Hippocampal formation (tissue), 2 donors: Measurements from ENCODE around the gene ANKRD55.
"Not testable (repeated sequence)": the region's sequence is repeated elsewhere in the genome, so short reads cannot be mapped to it uniquely, and the experiment has no call there.

Source experiments
- DNase-seq, 2 donors: peaks; one replicate each; lab custom pipeline; 2025; lab: John Stamatoyannopoulos, UW

Gene ANKRD55

DNA sequence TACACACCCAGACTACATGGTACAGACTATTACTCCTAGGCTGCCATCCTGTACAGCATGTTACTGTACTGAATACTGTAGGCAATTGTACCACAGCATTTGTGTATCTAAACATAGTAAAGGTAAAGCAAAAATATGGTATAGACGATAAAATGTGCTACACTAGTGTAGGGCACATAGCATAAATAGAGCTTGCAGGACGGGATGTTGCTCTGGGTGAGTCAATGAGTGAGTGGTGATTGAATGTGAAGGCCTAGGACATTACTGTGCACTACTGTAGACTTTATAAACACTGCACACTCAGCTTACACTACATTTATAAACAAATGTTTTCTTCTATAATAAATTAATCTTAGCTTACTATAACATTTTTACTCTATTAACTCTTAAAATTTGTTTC, 25.6 kb downstream of the ANKRD55 start:
- DNase-seq = no peak

DNA sequence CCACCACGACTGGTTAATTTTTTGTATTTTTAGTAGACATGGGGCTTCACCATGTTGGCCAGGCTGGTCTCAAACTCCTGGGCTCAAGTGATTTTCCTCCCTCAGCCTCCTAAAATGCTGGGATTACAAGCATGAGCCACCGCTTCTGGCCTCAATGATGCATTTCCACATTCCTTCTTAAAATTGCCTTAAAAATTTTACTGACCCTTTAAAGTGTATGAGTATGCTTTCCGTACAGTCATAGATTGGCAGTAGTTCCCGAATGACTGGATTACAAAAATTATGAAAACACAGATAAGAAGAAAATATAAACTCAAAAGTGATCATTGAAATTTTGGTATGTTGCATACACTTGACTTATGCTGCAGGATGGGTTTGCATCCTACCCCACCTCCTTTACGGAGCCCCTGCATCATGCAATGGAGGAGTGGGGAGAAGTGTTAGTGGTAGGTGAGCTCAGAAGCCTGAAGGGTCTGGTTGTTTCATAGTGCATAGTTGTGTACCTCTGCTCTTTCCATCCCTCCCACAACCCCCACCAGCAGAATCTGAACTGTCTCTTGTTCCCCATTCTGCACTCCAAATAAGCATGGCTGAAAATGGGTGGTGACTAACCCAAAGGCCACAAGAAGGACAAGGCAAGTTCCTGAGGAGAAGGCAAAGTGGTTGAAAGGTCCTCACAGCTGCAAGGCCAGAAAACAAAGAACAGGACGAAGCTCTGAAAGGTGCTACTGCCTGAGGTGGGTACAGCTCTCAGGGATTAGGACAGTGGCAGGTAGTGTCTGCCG, 26.8 kb downstream of the ANKRD55 start:
- DNase-seq = no peak

DNA sequence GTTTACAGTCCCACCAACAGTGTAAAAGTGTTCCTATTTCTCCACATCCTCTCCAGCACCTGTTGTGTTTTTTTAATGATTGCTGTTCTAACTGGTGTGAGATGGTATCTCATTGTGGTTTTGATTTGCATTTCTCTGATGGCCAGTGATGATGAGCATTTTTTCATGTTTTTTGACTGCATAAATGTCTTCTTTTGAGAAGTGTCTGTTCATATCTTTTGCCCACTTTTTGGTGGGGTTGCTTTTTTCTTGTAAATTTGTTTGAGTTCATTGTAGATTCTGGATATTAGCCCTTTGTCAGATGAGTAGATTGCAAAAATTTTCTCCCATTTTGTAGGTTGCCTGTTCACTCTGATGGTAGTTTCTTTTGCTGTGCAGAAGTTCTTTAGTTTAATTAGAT, 29.2 kb downstream of the ANKRD55 start:
- DNase-seq = not testable (repeated sequence)

DNA sequence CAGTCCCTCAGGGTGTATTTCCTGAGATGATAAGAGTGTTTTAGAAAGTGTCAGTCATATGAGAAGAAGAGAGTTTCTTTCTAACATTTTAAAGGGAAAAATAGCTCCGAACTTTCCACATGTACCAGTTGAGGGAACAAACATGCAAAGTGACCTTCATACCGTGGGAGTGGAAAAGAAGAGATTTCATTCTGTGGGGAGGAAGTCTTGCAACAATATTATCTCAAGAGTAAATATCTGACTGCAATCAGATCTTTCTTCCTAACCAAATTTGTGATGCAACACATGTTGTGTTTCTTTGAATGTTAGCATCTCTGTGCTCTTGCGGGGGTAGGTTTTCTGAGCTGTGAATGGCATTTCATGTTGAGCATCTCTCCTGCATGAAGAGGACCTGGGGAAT, 30.6 kb downstream of the ANKRD55 start:
- no peak for DNase-seq

DNA sequence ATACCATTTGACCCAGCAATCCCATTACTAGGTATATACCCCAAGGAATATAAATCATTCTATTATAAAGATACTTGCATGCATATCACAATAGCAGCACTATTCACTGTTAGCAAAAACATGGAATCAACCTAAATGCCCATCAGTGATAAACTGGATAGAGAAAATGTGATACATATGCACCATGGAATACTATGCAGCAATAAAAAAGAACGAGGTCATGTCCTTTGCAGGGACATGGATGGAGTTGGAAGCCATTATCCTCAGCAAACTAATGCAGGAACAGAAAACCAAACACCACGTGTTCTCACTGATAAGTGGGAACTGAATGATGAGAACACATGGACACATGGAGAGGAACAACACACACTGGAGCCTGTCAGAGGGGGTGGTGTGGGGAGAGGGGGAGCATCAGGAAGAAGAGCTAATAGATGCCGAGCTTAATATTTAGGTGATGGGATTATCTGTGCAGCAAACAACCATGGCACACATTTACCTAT, 31.3 kb downstream of the ANKRD55 start:
- DNase-seq = not testable (repeated sequence)

DNA sequence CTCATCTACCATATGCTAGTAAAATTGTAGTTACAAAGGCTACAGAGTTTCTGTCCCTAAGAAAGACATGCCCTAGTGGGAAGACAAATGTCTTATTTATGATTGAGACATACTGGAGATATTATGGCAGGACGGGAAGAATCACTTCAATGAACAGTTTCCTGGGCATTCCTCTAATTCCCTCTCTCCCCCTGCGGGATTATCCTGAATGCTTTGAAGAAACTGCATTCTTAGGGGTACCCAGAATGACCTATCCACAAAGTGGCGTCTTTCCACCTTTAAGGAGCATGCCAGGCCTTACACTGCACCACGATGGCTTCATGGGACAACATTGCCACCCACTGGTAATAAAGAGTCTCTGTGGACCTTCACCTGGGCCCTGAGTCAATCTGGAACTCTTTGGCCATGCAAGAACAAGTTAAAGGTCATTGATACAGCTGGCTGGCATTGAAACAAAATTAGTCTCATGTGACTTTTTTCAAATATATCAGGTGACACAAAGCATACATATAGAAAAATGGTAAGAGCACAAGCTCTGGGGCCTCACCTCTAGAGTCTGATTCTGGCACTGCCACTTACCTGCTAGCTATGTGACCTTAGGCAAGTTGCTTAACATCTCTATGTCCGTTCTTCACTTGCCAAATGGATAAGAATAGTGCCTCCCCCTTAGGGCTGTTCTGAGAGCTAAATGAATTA, 32.0 kb downstream of the ANKRD55 start:
- DNase-seq = peak; percentile 36 to 60

DNA sequence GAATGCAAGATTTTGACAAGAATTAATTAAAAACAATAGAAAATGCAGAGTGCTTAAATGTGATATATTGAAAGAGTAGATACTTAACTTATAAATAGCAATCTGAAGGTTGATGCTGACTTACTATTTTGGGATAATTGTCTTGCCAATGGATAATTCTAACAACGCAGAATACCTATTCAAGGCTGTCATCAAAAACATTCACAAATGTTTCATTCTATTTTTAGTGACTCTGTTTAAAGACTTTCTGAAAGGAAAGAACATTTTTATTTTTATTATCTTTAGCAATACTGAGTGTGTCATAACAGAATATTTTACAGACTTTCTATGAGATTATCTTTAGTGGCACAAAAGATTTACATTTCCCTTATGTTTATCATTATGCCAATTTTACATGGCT, 38.1 kb downstream of the ANKRD55 start:
- DNase-seq = no peak

DNA sequence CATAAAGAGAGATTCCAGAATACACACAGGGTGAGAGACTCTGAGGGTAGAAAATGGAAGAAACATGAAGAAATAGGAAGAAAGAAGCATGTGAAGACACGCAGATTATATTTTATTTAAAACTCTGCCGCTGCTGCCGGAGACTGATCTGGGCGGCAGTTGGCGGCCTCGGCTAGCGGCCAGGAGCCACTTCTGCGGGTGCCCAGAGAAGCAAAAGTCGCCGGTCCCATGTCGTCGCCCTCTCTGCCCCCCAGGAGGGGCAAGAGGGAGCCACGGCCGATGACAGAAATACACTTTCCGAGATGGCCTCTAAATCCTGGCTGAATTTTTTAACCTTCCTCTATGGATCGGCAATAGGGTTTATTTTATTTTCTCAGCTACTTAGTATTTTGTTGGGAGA, 40.9 kb downstream of the ANKRD55 start:
- no peak for DNase-seq

DNA sequence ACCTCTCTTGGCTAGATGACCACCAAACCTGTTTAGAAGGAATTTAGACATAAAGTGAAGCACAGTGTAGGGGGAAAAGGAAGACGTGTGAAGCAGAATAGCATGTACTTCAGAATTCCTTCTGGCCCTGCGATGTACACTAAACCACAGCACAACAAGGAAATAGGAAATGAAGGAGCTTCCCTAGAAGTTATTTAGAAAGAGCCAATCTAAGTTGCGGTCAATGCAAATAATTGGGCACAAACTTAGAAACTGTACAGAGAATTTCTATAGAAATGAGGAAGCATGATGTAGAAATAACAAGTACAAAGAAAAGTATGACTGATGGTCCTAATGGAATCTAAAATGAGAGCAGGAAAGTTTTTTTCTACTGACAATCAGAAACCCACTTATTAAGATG, 41.5 kb downstream of the ANKRD55 start:
- no peak for DNase-seq

DNA sequence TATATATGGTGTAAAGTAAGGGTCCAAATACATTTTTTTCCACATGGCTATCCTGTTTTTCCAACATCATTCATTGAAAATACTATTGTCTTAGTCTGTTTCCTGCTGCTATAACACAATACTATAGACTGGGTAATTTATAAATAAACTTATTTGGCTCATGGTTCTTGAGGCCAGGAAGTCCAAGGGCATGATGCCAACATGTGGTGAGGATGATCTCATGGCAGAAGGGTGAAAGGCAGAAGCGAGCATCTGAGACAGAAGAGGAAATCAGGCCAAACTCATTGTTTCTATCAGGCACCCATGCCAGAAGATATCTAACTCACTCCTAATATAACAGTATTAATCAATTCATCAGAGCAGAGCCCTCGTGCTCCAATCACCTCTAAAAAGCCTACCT, 42.6 kb downstream of the ANKRD55 start:
- DNase-seq = no peak

DNA sequence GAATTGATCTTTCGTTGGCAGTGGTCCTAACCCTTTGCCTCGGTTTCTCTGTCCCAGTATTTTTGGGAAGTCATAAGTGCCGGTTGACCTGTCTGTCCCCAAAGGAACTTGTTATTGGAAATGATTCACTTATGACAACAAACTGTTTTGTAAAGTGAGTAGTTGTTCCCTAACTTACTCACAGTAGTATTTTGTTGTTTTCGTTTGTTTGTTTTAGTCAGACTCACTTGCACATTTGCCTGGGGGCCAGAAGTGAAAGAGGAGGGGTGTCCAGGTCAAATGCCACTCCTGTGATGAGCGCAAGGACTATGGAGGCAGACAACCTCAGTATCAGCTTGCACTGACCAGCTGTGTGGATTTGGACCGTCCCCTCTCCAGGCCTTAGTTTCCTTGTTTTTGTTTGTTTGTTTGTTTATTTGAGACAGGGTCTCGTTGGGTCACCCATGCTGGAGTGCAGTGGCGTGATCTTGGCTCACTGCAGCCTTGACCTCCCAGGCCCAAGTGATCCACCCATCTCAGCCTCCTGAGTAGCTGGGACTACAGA, 47.3 kb downstream of the ANKRD55 start:
- DNase-seq = no peak

DNA sequence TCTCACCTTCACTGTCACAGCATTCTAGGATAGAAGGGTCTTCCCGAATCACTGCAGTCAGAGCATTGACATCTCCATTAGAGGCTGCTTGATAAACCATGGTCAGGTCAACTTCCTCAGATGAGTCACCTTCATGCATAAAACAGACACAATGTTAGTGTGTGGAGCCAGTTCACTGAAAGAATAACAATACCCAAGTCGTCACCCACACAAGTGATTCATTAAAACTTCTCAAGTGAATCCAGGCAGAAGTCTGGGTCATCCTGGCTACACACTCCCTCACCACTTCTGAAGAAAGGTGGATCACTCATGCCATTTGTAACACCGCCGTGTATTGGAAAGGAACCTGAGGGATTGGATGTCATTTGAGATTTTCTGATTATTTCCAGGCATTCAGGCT, 49.6 kb downstream of the ANKRD55 start:
- no peak for DNase-seq

DNA sequence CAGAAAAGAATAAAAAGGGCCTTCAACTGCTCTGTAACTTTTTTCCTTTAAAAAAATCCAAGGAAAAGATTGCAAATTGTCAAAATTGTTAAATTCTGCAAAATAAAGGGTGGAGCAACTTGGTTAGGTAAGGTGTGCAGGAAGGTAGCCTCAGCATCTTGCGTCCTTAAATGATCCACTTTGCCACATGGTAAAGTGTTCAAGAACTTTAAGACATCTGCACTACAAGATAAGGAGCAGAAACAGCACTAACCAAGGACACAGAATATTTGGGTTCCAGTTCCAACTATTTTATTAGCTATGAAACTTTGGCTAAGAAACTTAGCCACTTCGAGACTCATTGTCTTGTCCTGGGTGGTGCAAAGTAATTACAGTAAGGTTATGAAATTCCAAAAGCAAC, 53.7 kb downstream of the ANKRD55 start:
- no peak for DNase-seq

DNA sequence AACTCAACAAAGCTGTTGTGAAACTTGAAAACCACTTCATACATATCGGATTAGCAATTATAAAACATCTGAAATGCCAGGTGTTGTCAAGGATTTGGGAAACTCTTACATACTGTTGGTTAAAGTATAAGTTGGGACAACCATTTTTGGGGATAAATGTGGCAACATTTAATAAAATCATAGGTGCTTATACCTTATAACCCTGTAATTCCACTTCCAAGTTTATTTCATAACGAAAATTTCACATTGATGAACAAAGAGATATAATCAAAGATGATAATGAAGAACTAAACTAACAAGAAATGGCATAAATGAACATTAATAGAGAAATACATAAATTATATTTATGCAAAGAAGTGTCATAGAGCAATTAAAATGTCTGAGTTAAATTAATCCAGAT, 54.3 kb downstream of the ANKRD55 start:
- DNase-seq = no peak

DNA sequence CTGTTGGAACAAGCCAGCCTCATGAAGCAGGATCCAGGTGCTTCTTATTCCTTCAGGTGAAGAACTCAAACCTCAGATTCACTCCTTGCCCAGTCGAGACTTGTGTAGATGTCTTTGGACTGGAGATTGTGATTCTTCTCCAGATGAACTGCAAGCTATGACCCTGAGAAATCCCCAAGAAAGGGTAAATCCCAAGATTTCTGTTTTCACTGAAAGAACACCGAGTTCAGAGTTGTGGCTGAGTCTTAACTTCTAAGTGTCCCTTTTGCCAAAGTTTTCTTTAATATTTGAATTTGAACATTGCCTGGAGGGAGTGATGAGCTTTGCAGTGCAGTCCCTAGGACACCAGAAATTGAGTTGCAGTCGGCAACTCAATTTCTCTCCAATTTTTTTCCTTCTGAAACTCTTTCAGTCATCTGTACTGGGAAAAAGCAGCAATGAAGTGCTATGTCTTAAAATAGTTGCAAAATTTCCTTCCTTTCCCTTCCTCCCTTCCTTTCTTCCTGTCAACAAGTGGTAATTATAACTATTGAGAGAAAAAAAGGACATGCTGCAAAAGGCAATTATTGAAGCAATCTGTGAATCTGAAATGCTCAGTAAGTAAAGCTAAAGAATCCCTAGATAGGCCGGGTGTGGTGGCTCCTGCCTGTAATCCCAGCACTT, 56.1 kb downstream of the ANKRD55 start:
- DNase-seq = no peak

DNA sequence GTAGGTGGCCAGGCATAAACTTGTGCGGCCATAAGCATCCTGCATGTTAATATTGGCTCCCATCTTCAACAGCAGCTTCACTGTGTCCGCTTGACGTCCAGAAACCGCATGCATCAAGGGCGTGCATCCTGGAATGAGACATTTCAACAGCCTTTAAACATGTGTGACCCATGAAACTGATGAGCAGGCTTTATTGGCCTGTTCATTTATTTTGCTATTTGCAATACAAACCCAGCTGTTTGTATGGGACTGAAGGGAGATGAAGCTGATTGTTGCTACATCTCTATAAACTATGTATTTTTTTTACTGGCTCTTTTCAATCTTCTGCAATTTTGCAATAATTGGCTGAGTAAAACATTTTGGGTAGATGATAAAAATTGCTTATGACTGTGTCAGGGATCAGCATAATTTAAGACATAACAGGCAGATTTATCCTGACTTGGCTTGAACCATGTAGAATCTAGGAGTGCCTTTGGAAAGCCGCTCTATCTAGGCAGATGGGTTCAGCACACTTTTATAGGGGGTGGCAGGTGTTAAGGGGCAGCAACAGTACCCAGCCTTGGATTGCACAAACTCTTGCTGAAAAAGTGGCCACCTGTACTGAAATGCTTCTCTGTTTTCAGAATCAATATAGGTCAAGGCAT, 56.9 kb downstream of the ANKRD55 start:
- DNase-seq = no peak

DNA sequence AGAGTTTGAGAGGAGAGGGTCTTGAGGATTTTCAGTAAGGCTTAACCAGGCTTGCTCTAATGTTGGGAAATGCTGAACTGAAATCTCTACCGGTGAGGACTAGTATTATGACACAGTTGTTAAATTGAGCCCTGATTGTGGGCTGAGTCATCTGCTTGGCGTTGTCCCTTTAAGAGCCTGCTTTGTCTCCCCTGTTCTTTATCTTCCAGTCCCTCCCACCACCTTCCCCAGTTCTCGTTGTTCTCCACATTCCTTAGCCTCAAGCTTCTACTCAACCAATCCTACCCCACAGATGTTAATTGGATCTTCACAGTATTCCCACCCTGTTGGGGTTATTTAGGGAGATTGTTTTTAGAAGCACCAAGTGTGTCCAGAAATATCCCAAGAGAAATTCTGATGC, 57.6 kb downstream of the ANKRD55 start:
- no peak for DNase-seq

DNA sequence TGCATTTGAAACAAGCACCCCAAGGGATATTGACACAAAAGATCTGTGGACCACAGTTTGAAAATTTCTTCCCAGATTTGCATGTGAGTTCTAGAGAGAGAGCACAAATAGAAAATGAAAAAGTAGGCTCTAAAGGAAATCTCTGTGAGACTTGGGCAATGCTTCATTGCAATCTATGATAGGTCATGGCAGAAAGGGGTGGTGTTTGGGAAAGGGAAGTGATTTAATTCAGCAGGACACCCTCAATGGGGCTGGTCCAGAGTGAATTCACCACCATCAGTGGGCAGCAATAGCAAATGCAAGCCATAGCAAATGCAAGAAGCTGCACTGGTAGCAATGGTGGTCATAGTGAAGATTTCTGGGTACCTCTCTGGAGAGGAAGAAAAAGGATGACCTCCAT, 58.1 kb downstream of the ANKRD55 start:
- DNase-seq = no peak

DNA sequence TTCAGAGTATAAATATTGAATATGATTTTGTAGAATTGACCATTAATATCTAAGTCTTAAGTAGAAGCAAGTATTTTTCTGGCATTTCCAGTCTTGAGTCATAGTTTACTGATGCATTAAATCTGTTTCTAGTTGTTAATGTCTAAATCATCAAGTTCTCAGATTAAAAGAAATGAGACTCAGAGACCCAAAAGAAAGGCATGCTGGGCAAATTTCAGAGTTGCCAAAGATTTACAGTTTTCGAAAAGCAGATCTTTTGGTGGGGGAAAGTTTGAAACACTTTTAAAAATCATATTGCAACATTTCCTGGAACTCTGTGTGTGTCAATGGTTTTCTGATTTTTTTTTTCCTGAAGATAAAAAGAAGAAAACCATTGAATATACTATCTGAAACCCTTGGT, 60.9 kb downstream of the ANKRD55 start:
- no peak for DNase-seq

DNA sequence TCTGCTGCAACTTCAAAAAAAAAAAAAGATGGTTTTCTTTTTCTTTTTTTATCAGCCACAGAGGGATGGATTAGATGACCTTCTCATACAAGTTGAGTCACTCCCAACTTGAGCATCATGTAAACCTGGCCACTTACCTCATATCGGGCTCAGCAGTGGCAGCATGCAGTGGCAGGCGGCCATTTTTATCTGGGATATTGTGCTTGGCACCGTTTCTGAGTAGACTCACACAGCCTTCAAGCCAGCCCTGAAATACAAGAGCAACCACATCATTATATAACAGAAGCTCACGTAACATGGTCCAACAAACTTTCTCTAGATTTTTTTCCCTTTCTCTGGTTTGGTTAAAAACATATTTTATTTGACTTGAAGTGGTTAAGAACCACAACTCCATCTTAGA, 62.6 kb downstream of the ANKRD55 start:
- DNase-seq = no peak

DNA sequence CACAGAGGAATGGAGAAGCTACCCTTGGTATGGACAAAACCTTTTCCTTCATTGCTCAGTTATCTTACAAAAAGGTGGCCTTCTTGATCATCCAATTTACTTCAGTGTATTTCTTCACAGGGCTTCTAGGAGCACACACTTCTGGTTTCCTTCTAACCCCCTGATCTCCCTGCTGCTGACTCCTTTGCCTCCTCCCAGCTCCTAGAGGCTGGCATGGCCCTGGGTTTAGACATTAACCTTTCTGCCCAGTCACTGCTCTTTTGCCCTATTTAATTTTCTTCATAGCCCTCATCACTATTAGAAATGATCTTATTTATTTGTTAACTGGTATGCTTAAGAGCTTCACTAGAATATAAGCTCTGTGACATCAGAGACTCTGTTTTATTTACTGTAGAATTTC, 63.2 kb downstream of the ANKRD55 start:
- no peak for DNase-seq

DNA sequence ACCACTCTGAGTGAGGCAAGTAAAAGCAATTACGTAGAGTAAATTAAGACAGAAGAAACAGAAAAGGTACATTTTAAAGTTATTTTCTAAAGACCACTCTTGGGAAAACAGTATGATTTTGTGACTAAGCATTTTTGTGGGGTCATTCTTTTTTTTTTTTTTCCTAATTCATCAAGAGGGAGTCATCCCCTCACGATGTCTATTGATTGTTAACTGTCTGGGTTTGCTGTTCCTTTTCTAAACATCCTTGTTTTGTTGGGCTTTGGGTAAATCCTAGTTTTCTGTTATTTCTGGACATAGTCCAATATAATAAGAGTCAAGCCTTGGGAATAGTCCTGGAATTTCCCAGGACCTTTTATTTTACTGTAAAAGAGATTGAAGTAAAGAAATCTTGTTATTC, 63.8 kb downstream of the ANKRD55 start:
- DNase-seq = no peak
